ENCODE results near the gene PPP1R12B. TPM values are rescaled to one million over a fixed set of nuclear protein-coding genes. Genes with fewer than 3 reads are reported as not detected.
"Not testable (repeated sequence)": the region's sequence is repeated elsewhere in the genome, so short reads cannot be mapped to it uniquely, and the experiment has no call there.

Gene PPP1R12B
- total RNA-seq, 2 donors from 2014 or later: 420 to 821 TPM

DNA sequence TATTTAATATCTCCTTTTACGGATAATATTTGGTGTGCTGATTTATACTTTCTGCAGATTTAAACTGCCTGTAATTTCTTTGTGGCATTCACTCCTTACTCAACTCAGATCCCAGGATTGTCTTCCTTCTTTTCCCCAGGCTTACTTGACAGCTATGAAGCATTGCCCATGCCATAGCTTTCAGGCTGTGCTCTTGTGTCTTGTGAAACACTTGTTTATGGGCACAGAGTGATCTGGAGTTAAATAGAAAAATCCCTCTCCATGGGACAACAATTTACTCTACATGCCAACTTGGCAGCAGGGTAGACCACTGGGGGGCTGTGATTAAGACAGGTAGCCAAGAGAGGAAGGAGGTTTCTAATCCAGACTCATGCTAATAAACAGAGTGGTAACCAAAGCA lies 57.4 kb downstream of the PPP1R12B start:
- Histone ChIP-seq H3K4me3 (no peak overlapping the region), H3K27ac (peak overlapping the region; percentile 46 to 67), H3K4me1 (peaks cover 0 to 15% of the 10 kb centered on the region in 2 donors), H3K9me3 (no peaks in the 10 kb centered on the region), H3K36me3 (no peaks in the 10 kb centered on the region), H3K27me3 (no peaks in the 10 kb centered on the region)
- no peak for TF ChIP-seq CTCF (IDR thresholded peaks at IDR 0.05)
- DNase-seq (ENCODE audit: low spot score): no peak

DNA sequence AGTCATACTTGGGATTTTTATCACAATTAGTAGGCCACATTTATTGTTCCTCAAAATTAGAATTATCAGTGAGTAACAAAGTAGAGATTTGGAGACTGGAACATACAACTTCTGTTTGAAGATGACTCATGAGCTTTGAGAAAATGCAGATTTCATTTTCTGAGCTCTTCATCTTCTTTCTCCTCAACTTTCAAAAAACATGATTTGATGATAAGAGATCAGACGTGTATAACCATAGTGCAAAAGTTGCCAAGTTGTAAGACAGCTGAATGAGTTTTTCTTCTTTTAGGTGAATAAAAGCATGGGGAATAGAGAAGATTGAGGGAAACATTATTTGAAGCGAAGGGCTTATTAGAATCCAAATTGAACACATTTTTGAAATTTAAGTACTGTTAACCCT lies 58.4 kb downstream of the PPP1R12B start:
- Histone ChIP-seq H3K4me1 (peaks cover 0 to 24% of the 10 kb centered on the region in 2 donors), H3K27ac (peak overlapping the region; percentile 26 to 67)
- not testable (repeated sequence) for H3K27me3 ChIP-seq; DNase-seq (ENCODE audit: low spot score); H3K36me3 ChIP-seq; H3K9me3 ChIP-seq; H3K4me3 ChIP-seq

- peaks cover 0 to 28% of the 10 kb centered on the region in 2 donors for H3K4me1 ChIP-seq
- not testable (repeated sequence) for H3K4me3 ChIP-seq; H3K36me3 ChIP-seq; H3K27me3 ChIP-seq; H3K9me3 ChIP-seq; DNase-seq (ENCODE audit: low spot score)
- H3K27ac ChIP-seq: peak overlapping the region; percentile 26 to 67
These were observed 58.9 kb downstream of the PPP1R12B start for GRCh38 chr1:202407378-202407777.

GRCh38 chr1:202410251-202410650 lies 61.8 kb downstream of the PPP1R12B start:
- not testable (repeated sequence) for H3K9me3 ChIP-seq; DNase-seq (ENCODE audit: low spot score); H3K36me3 ChIP-seq; H3K4me3 ChIP-seq; H3K27me3 ChIP-seq
- H3K27ac ChIP-seq: peak overlapping the region; percentile 64 to 85
- H3K4me1 ChIP-seq: peaks cover 0 to 28% of the 10 kb centered on the region in 2 donors

DNA sequence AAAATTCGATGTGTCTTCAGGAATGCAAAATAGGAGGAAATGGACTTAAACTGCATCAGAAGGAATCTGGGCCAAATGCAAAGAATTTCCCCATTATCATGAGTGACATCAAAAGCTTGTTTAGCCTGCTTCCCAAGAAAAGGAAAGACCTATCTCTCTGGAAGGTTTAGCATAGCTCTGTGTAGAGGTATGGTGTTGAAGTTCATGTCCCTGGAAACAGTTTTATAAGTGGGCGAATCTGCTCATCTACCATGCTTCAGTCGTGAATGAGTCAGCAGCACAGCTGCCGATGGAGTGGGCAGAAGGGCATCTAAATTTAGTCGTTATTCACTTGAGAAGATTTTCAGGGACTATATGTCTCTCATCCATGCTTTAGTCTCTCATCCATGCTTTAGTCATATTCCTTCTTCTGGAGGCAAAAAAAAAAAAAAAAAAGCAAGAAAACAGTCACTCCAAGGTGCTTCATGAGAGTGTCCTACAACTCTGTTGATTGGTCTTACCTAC lies 62.4 kb downstream of the PPP1R12B start:
- Histone ChIP-seq H3K27ac (peak overlapping the region; percentile 64 to 85), H3K4me1 (peaks cover 0 to 28% of the 10 kb centered on the region in 2 donors)
- not testable (repeated sequence) for H3K4me3 ChIP-seq; H3K36me3 ChIP-seq; H3K27me3 ChIP-seq; DNase-seq (ENCODE audit: low spot score); H3K9me3 ChIP-seq

- Histone ChIP-seq H3K9me3 (no peaks in the 10 kb centered on the region), H3K27me3 (no peaks in the 10 kb centered on the region), H3K4me1 (peaks cover 0 to 28% of the 10 kb centered on the region in 2 donors), H3K36me3 (no peaks in the 10 kb centered on the region), H3K27ac (peak overlapping the region; percentile 64 to 85), H3K4me3 (no peak overlapping the region)
- no peak for DNase-seq (ENCODE audit: low spot score)
- no peak for TF ChIP-seq CTCF (IDR thresholded peaks at IDR 0.05)
These were observed 62.9 kb downstream of the PPP1R12B start for GRCh38 chr1:202411422-202411821.

DNA sequence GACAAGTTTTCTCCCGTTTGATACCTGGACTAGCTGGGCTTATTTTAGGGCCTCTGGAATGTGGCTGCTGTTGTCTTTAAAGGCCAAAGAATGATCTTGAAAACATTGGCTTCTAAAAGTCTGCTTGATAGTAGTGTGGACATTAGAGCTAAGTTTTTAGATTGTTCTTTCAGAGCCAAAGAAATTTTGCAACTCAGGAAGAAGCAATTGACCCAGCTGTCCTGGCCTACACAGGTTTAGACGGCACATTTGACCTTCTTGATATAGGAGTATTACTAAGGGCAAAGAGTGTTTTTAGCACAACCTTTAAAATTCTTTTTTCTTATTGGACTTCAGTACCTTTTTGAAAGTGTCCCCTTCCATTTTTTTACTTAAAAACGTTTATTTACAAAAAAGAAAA lies 63.9 kb downstream of the PPP1R12B start:
- H3K9me3 ChIP-seq; H3K36me3 ChIP-seq; H3K27me3 ChIP-seq; DNase-seq (ENCODE audit: low spot score); H3K4me3 ChIP-seq: not testable (repeated sequence)
- peaks cover 0 to 34% of the 10 kb centered on the region in 2 donors for H3K4me1 ChIP-seq
- peak overlapping the region; percentile 64 to 85 for H3K27ac ChIP-seq

GRCh38 chr1:202416641-202417040 lies 68.1 kb downstream of the PPP1R12B start:
- Histone ChIP-seq H3K4me3 (no peak overlapping the region), H3K9me3 (no peaks in the 10 kb centered on the region), H3K27me3 (no peaks in the 10 kb centered on the region), H3K27ac (peak overlapping the region in 1 of 2 donors; percentile 7), H3K36me3 (no peaks in the 10 kb centered on the region), H3K4me1 (peaks cover 0 to 15% of the 10 kb centered on the region in 2 donors)
- no peak for TF ChIP-seq CTCF (IDR thresholded peaks at IDR 0.05)
- DNase-seq (ENCODE audit: low spot score): no peak

- H3K9me3 ChIP-seq; H3K36me3 ChIP-seq; DNase-seq (ENCODE audit: low spot score); H3K4me3 ChIP-seq; H3K27me3 ChIP-seq: not testable (repeated sequence)
- Histone ChIP-seq H3K27ac (peak overlapping the region in 1 of 2 donors; percentile 7), H3K4me1 (peaks cover 0 to 10% of the 10 kb centered on the region in 2 donors)
These were observed 68.6 kb downstream of the PPP1R12B start for GRCh38 chr1:202417141-202417540.

DNA sequence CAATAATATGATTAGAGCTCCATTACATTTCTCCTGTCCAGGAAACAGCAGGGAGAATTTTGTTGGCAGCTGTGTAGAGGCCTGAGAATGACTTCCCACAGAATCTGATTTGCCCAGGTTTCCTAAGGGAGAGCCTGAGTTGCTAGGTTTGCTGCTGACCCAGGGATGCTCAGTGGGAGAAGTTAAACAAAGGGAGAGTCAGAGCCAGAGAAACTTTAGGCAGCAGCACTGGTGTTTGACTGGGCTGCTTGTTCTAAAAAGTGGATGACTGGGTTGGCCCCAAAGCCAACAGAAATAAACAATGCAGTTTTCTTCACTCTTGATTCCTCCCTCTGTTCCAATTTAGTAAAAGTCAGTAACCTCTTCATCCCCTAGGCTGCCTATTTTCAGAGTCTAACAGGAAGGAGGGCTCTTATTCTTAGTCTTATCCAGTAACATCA lies 69.3 kb downstream of the PPP1R12B start:
- not testable (repeated sequence) for H3K4me1 ChIP-seq; H3K9me3 ChIP-seq; DNase-seq (ENCODE audit: low spot score); H3K36me3 ChIP-seq; H3K27me3 ChIP-seq; H3K4me3 ChIP-seq
- peak overlapping the region in 1 of 2 donors; percentile 7 for H3K27ac ChIP-seq

- DNase-seq (ENCODE audit: low spot score); H3K9me3 ChIP-seq; H3K4me3 ChIP-seq; H3K36me3 ChIP-seq; H3K27me3 ChIP-seq; H3K4me1 ChIP-seq: not testable (repeated sequence)
- peak overlapping the region in 1 of 2 donors; percentile 7 for H3K27ac ChIP-seq
These were observed 71.2 kb downstream of the PPP1R12B start for GRCh38 chr1:202419731-202420130.

DNA sequence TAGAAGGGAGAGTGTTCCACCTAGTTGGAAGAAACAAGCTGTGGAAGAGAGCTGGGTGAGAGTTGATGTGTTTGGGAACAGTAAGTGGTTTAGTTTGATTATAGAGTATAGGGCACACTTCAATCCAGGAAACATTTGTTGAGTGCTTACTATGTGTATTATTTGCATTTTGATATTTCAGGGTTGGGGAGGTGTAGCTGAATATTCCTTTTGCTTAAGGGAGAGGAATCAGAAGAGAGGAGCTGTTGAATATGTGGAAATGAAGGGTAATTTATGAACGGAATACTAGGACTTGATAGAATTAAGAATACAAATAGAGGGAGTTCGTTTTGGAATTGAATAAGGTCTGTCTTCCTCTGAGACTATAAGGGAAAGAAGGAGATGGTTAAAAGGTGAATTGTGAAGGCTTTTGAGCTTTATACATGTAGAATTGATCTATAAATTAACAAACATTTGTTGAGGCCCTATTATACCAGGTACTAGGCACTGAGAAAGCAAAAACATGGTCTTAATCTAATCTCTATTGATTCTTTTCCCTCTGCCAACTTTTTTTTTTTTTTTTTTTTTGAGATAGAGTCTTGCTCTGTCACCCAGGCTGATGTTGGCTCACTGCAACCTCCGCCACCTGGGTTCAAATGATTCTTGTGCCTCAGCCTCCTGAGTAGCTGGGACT lies 72.1 kb downstream of the PPP1R12B start:
- H3K4me3 ChIP-seq; H3K4me1 ChIP-seq; H3K27me3 ChIP-seq; DNase-seq (ENCODE audit: low spot score); H3K9me3 ChIP-seq; H3K36me3 ChIP-seq: not testable (repeated sequence)
- peak overlapping the region in 1 of 2 donors; percentile 7 for H3K27ac ChIP-seq

Data from right atrium auricular region (tissue), 2 donors.